IMR-90 (cell line): Measurements from ENCODE around the gene SSR2. TPM values are rescaled to one million over a fixed set of nuclear protein-coding genes. Genes with fewer than 3 reads are reported as not detected.

ENCODE experiments used
- ATAC-seq: fragments of 200-7000 bp; cut with Tn5 transposase; 2 replicates; pipeline ENCODE4 v1.9.1; 2020; ENCODE audit warnings: low read depth, mild to moderate bottlenecking, moderate library complexity
- BruUV-seq: library from RNA; stranded (reverse); fragments of 400-500 nt; replicated peaks from 2 replicates; lab custom pipeline; 2021; lab: Mats Ljungman, UMichigan
- CTCF ChIA-PET: fragments of 300-600 bp; formaldehyde crosslinking; extraction: SDS; loops from one replicate; lab custom pipeline; 2021; ENCODE audit warnings: antibody characterized with exemption; lab: Yijun Ruan, JAX
- POLR2A ChIA-PET: fragments of 300-600 bp; sonication (Branson Sonifier 250); formaldehyde crosslinking; loops from one replicate; lab custom pipeline; 2022; ENCODE audit warnings: antibody characterized with exemption; ENCODE audit not compliant: unreplicated experiment; lab: Charles Lee
- DNase-seq: peaks from one replicate; pipeline ENCODE4 v3.0.0; 2013
- H2AFZ ChIP-seq: replicated peaks from 2 replicates; pipeline ENCODE3; 2013; ENCODE audit warnings: low read length, mild to moderate bottlenecking; ENCODE audit not compliant: poor library complexity
- H2AK5ac ChIP-seq: 2 replicates; pipeline ENCODE4 v1.6.1; 2013; ENCODE audit warnings: low read depth, low read length, inconsistent platforms
- H2AK9ac ChIP-seq: replicated peaks from 2 replicates; pipeline ENCODE3; 2013; ENCODE audit warnings: mild to moderate bottlenecking, low read depth, low read length, moderate library complexity; ENCODE audit not compliant: poor library complexity
- H2BK120ac ChIP-seq: 2 replicates; pipeline ENCODE4 v1.6.1; 2013; ENCODE audit warnings: low read depth, low read length, inconsistent platforms
- H2BK15ac ChIP-seq: 3 replicates; pipeline ENCODE4 v1.6.1; 2013; ENCODE audit warnings: low read depth, low read length, inconsistent platforms
- H2BK20ac ChIP-seq: 2 replicates; pipeline ENCODE4 v1.6.1; 2013; ENCODE audit warnings: low read depth, mild to moderate bottlenecking, inconsistent platforms, low read length, moderate library complexity
- H2BK5ac ChIP-seq: 2 replicates; pipeline ENCODE4 v1.6.1; 2013; ENCODE audit warnings: mild to moderate bottlenecking, low read depth, low read length, inconsistent platforms; ENCODE audit not compliant: poor library complexity, severe bottlenecking
- H3K14ac ChIP-seq: replicated peaks from 2 replicates; pipeline ENCODE4 v1.6.1; 2013; ENCODE audit warnings: low read depth, low read length, inconsistent platforms
- H3K18ac ChIP-seq: 2 replicates; pipeline ENCODE4 v1.6.1; 2013; ENCODE audit warnings: low read depth, low read length, control low read depth
- H3K23ac ChIP-seq: 2 replicates; pipeline ENCODE4 v1.6.1; 2013; ENCODE audit warnings: low read depth, low read length, inconsistent platforms
- H3K27ac ChIP-seq: 2 replicates; pipeline ENCODE4 v1.5.1; 2013; ENCODE audit warnings: mild to moderate bottlenecking, control low read depth, low read length; ENCODE audit not compliant: insufficient read depth
- H3K27me3 ChIP-seq: 2 replicates; pipeline ENCODE4 v1.6.1; 2013; ENCODE audit warnings: low read length; ENCODE audit not compliant: control insufficient read depth, insufficient read depth
- H3K36me3 ChIP-seq: 2 replicates; pipeline ENCODE4 v1.6.1; 2013; ENCODE audit warnings: low read length, mixed read lengths; ENCODE audit not compliant: control insufficient read depth, insufficient read depth
- H3K4ac ChIP-seq: 2 replicates; pipeline ENCODE4 v1.6.1; 2013; ENCODE audit warnings: low read depth, low read length, inconsistent platforms
- H3K4me1 ChIP-seq: 2 replicates; pipeline ENCODE4 v1.6.1; 2013; ENCODE audit warnings: low read length, mixed read lengths; ENCODE audit not compliant: control insufficient read depth, insufficient read depth
- H3K4me2 ChIP-seq: 2 replicates; pipeline ENCODE4 v1.6.1; 2013; ENCODE audit warnings: low read depth, mild to moderate bottlenecking, control low read depth, low read length, moderate library complexity
- H3K4me3 ChIP-seq: 2 replicates; pipeline ENCODE4 v1.5.1; 2013; ENCODE audit warnings: low read depth, mild to moderate bottlenecking, control low read depth, low read length, moderate library complexity; ENCODE audit not compliant: insufficient read depth
- H3K56ac ChIP-seq: 2 replicates; pipeline ENCODE4 v1.6.1; 2013; ENCODE audit warnings: low read length, inconsistent platforms; ENCODE audit not compliant: insufficient read depth; ENCODE audit errors: extremely low read depth
- H3K79me1 ChIP-seq, 2 experiments: 2 replicates each; pipeline ENCODE4 v1.6.1; 2013; ENCODE audit warnings: low read length in 2 of 2, inconsistent platforms in 1 of 2, low read depth in 1 of 2
- H3K9ac ChIP-seq: 2 replicates; pipeline ENCODE4 v1.6.1; 2013; ENCODE audit warnings: low read depth, low read length, control low read depth
- H3K9me1 ChIP-seq: 2 replicates; pipeline ENCODE4 v1.6.1; 2013; ENCODE audit warnings: low read length, inconsistent platforms; ENCODE audit not compliant: insufficient read depth
- H3K9me3 ChIP-seq: 2 replicates; pipeline ENCODE4 v1.6.1; 2013; ENCODE audit warnings: low read length; ENCODE audit not compliant: control insufficient read depth, insufficient read depth
- H4K20me1 ChIP-seq: 2 replicates; pipeline ENCODE4 v1.6.1; 2013; ENCODE audit warnings: low read length, inconsistent platforms; ENCODE audit not compliant: insufficient read depth
- H4K5ac ChIP-seq: 2 replicates; pipeline ENCODE4 v1.6.1; 2013; ENCODE audit warnings: mild to moderate bottlenecking, low read depth, low read length, control low read depth
- H4K8ac ChIP-seq, 2 experiments: 2 replicates each; pipeline ENCODE4 v1.6.1; 2013; ENCODE audit warnings: low read depth in 2 of 2, low read length in 2 of 2, control low read depth in 1 of 2, inconsistent platforms in 1 of 2
- H4K91ac ChIP-seq: 2 replicates; pipeline ENCODE4 v1.6.1; 2013; ENCODE audit warnings: low read depth, low read length, inconsistent platforms; ENCODE audit not compliant: insufficient read depth
- BHLHE40 ChIP-seq: fragments of 150-350 bp; IDR thresholded peaks from 2 replicates; pipeline ENCODE4 v1.6.1; 2016; ENCODE audit warnings: mild to moderate bottlenecking, low read depth, low read length
- CEBPB ChIP-seq: IDR thresholded peaks from 2 replicates; pipeline ENCODE4 v1.6.1; 2012; ENCODE audit warnings: low read depth, low read length, improper control_type of control experiment
- CHD1 ChIP-seq: IDR thresholded peaks from 2 replicates; pipeline ENCODE4 v1.6.1; 2012; ENCODE audit warnings: low read depth, low read length, improper control_type of control experiment
- CTCF ChIP-seq: conservative IDR thresholded peaks from 2 replicates; pipeline ENCODE4 v1.5.1; 2012; ENCODE audit warnings: mild to moderate bottlenecking, low read depth, low read length, improper control_type of control experiment
- ELK1 ChIP-seq: fragments of 150-350 bp; IDR thresholded peaks from 2 replicates; pipeline ENCODE4 v1.6.1; 2016; ENCODE audit warnings: low read depth, mild to moderate bottlenecking, low read length, moderate library complexity, borderline replicate concordance
- FOS ChIP-seq: fragments of 150-350 bp; IDR thresholded peaks from 2 replicates; pipeline ENCODE4 v1.6.1; 2016; ENCODE audit warnings: low read depth, low read length
- MAFK ChIP-seq: IDR thresholded peaks from 2 replicates; pipeline ENCODE4 v1.6.1; 2012; ENCODE audit warnings: low read depth, low read length, improper control_type of control experiment
- MAZ ChIP-seq: IDR thresholded peaks from 2 replicates; pipeline ENCODE4 v1.6.1; 2012; ENCODE audit warnings: low read depth, mild to moderate bottlenecking, low read length, improper control_type of control experiment, moderate library complexity, borderline replicate concordance
- MXI1 ChIP-seq: IDR thresholded peaks from 2 replicates; pipeline ENCODE4 v1.6.1; 2012; ENCODE audit warnings: low read depth, mild to moderate bottlenecking, low read length, moderate library complexity, borderline replicate concordance
- NFE2L2 ChIP-seq: fragments of 150-350 bp; IDR thresholded peaks from 2 replicates; pipeline ENCODE4 v1.6.1; 2016; ENCODE audit warnings: low read depth, mild to moderate bottlenecking, low read length
- POLR2A ChIP-seq: IDR thresholded peaks from 2 replicates; pipeline ENCODE4 v1.6.1; 2012; ENCODE audit warnings: mild to moderate bottlenecking, low read depth, low read length
- RAD21 ChIP-seq: IDR thresholded peaks from 2 replicates; pipeline ENCODE4 v1.6.1; 2012; ENCODE audit warnings: low read length, improper control_type of control experiment
- RCOR1 ChIP-seq: IDR thresholded peaks from 2 replicates; pipeline ENCODE4 v1.6.1; 2012; ENCODE audit warnings: mild to moderate bottlenecking, low read length, improper control_type of control experiment; ENCODE audit not compliant: insufficient replicate concordance
- RFX5 ChIP-seq: IDR thresholded peaks from 2 replicates; pipeline ENCODE4 v1.8.0; 2012; ENCODE audit warnings: low read depth, mild to moderate bottlenecking, low read length, moderate library complexity
- SMC3 ChIP-seq: fragments of 150-350 bp; IDR thresholded peaks from 2 replicates; pipeline ENCODE4 v1.6.1; 2016; ENCODE audit warnings: low read depth, mild to moderate bottlenecking, antibody characterized with exemption, low read length, moderate library complexity
- whole genome bisulfite sequencing, 2 experiments: methylation state at CpG; one replicate each; pipeline versions ENCODE4 v1.1.5 to v1.1.7; 2013; ENCODE audit warnings: missing lambda C conversion rate in 2 of 2; ENCODE audit not compliant: insufficient read length in 1 of 2; ENCODE audit errors: extremely low coverage in 2 of 2; 5-methylcytosine and 5-hydroxymethylcytosine counted together
- dilution Hi-C: fragments of 300-500 bp; cut with HindIII; formaldehyde crosslinking; loops from one replicate; pipeline ENCODE4 v1.14.3; 2018; ENCODE audit warnings: low sequenced_read_pairs; ENCODE audit not compliant: unreplicated experiment
- in situ Hi-C: fragments of 300-500 bp; cut with MboI; formaldehyde crosslinking; loops from 3 replicates; pipeline ENCODE4 v1.14.3; 2019; ENCODE audit warnings: low sequenced_read_pairs, inconsistent platforms, mixed read lengths
- intact Hi-C: fragments of 100-400 bp; cut with micrococcal nuclease; formaldehyde crosslinking; loops from 2 replicates; pipeline ENCODE4 v1.10.0; 2022
- polyA plus RNA-seq, 3 experiments: library from polyadenylated mRNA; depleted of rRNA; stranded (reverse); fragments of >200 nt; gene quantifications; 2 replicates each; pipeline ENCODE4 v1.2.3, GENCODE V29; 2012; ENCODE audit warnings: low replicate concordance in 1 of 3
- total RNA-seq: library from RNA; depleted of rRNA; stranded (reverse); fragments of >200 nt; gene quantifications from 2 replicates; pipeline ENCODE4 v1.2.3, GENCODE V29; 2012
- TF ChIP-seq, protein P1 (sequence below): fragments of 150-350 bp; IDR thresholded peaks from 2 replicates; pipeline ENCODE4 v1.6.1; 2017; ENCODE audit warnings: mild to moderate bottlenecking, antibody characterized with exemption, low read length, low read depth

Gene SSR2
- total and polyA plus RNA-seq, 2 of the 4 experiments (the other 2 are of a cell fraction) = 553 to 1,264 TPM

DNA sequence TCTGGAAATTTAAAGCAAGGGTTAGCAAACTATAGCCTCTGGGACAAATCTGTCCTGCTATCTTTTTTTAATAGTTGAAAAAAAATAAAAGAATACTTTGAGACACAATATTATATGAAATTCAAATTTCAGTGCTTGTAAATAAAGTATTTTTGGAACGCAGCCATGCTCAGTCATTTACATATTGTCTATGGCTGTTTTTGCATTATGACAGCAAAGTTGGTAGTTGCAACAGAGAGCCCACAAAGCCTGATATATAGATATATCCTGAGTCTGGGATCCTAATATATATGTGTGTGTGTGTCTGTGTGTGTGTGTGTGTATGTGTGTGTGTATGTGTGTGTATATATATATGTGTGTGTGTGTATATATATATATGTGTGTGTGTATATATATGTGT lies 20.8 kb downstream of the SSR2 start:
- dilution Hi-C loops (no loop called here), intact Hi-C loops (no loop called here), in situ Hi-C loops (no loop called here)
- Histone ChIP-seq H3K4me3 (no peak overlapping the region), H3K14ac (no peak overlapping the region), H2AK5ac (no peak overlapping the region), H3K4ac (no peak overlapping the region), H3K27me3 (no peaks in the 10 kb centered on the region), H2AFZ (no peak overlapping the region), H2BK20ac (no peak overlapping the region), H2BK15ac (no peak overlapping the region), H3K9me1 (no peaks in the 10 kb centered on the region), H3K9ac (no peak overlapping the region), H2AK9ac (no peak overlapping the region), H3K79me1 (no peaks in the 10 kb centered on the region), H4K20me1 (no peaks in the 10 kb centered on the region), H2BK120ac (no peak overlapping the region), H3K36me3 (no peaks in the 10 kb centered on the region), H3K4me2 (no peak overlapping the region), H2BK5ac (no peak overlapping the region), H4K8ac (no peak overlapping the region), H4K91ac (no peak overlapping the region), H3K18ac (no peak overlapping the region), H3K27ac (no peak overlapping the region), H3K23ac (no peak overlapping the region), H3K56ac (no peak overlapping the region), H3K9me3 (no peaks in the 10 kb centered on the region), H3K4me1 (0 out of 2 replicates have a peak, but pooled peaks cover 2% of the 10 kb centered on the region), H4K5ac (no peak overlapping the region)
- TF ChIP-seq CEBPB (no peak), ELK1 (no peak), FOS (no peak), RAD21 (no peak), BHLHE40 (no peak), MXI1 (no peak), RFX5 (no peak), SMC3 (no peak), NFE2L2 (no peak), CHD1 (no peak), CTCF (no peak), MAZ (no peak), RCOR1 (no peak), POLR2A (no peak), MAFK (no peak)
- TF ChIP-seq, protein P1, sequence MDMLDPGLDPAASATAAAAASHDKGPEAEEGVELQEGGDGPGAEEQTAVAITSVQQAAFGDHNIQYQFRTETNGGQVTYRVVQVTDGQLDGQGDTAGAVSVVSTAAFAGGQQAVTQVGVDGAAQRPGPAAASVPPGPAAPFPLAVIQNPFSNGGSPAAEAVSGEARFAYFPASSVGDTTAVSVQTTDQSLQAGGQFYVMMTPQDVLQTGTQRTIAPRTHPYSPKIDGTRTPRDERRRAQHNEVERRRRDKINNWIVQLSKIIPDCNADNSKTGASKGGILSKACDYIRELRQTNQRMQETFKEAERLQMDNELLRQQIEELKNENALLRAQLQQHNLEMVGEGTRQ = no peak
- POLR2A ChIA-PET = no interaction called here
- DNase-seq = no peak
- no TSS peak for BruUV-seq
- no CpG with 5 or more reads among the region's 1 CpG for WGBS, 2 experiments
- no peak for ATAC-seq
- CTCF ChIA-PET = no interaction called here
